Kidney epithelial cell (primary cell): ENCODE data around the gene TAF1B. TPM values are rescaled to one million over a fixed set of nuclear protein-coding genes. Genes with fewer than 3 reads are reported as not detected.

Source experiments
- DNase-seq: peaks from one replicate; pipeline ENCODE4 v3.0.0-alpha.2; 2010; ENCODE audit warnings: low read depth
- H3K27me3 ChIP-seq: 2 replicates; pipeline ENCODE4 v1.6.0; 2011; ENCODE audit warnings: low read length; ENCODE audit not compliant: control insufficient read depth, insufficient read depth
- H3K36me3 ChIP-seq: 2 replicates; pipeline ENCODE4 v1.5.1; 2011; ENCODE audit warnings: low read length; ENCODE audit not compliant: control insufficient read depth, insufficient read depth
- H3K4me3 ChIP-seq: 2 replicates; pipeline ENCODE4 v1.5.1; 2011; ENCODE audit warnings: low read depth, mild to moderate bottlenecking, control low read depth, low read length
- CTCF ChIP-seq: IDR thresholded peaks from 2 replicates; pipeline ENCODE4 v1.5.1; 2011; ENCODE audit warnings: mild to moderate bottlenecking, moderate library complexity, low read length, control low read depth, inconsistent platforms; ENCODE audit not compliant: insufficient read depth, poor library complexity, severe bottlenecking
- total RNA-seq: library from RNA; depleted of rRNA; stranded (reverse); fragments of >200 nt; gene quantifications from 2 replicates; pipeline ENCODE4 v1.2.3, GENCODE V29; 2015

The TAF1B gene
- total RNA-seq, 1 donor from 2014 or later = 15.0 TPM

GRCh38 chr2:9897846-9898245 lies 54.6 kb downstream of the TAF1B start:
- TF ChIP-seq CTCF = no peak
- DNase-seq = no peak
- H3K27me3 ChIP-seq = no peaks in the 10 kb centered on the region

GRCh38 chr2:9905413-9905812 lies 62.1 kb downstream of the TAF1B start:
- TF ChIP-seq CTCF = no peak

More at GRCh38 chr2:9897846-9898245, 54.6 kb downstream of the TAF1B start:
- Histone ChIP-seq H3K4me3 (no peak overlapping the region), H3K36me3 (no peaks in the 10 kb centered on the region)

GRCh38 chr2:9907402-9907801 lies 64.1 kb downstream of the TAF1B start:
- Histone ChIP-seq H3K36me3 (no peaks in the 10 kb centered on the region), H3K27me3 (no peaks in the 10 kb centered on the region), H3K4me3 (no peak overlapping the region)
- no peak for DNase-seq
- TF ChIP-seq CTCF = no peak

More at GRCh38 chr2:9905413-9905812, 62.1 kb downstream of the TAF1B start:
- Histone ChIP-seq H3K27me3 (no peaks in the 10 kb centered on the region), H3K4me3 (no peak overlapping the region), H3K36me3 (no peaks in the 10 kb centered on the region)
- DNase-seq = no peak

GRCh38 chr2:9908639-9909038 lies 65.4 kb downstream of the TAF1B start:
- no peaks in the 10 kb centered on the region for H3K27me3 ChIP-seq
- no peak for DNase-seq
- no peak overlapping the region for H3K4me3 ChIP-seq
- no peaks in the 10 kb centered on the region for H3K36me3 ChIP-seq
- no peak for TF ChIP-seq CTCF

- TF ChIP-seq CTCF = no peak
- Histone ChIP-seq H3K4me3 (no peak overlapping the region), H3K36me3 (no peaks in the 10 kb centered on the region), H3K27me3 (no peaks in the 10 kb centered on the region)
- DNase-seq = no peak
Measured at GRCh38 chr2:9909106-9909505, 65.8 kb downstream of the TAF1B start.

- Histone ChIP-seq H3K4me3 (no peak overlapping the region), H3K36me3 (no peaks in the 10 kb centered on the region), H3K27me3 (no peaks in the 10 kb centered on the region)
- no peak for DNase-seq
- TF ChIP-seq CTCF = no peak
Measured at GRCh38 chr2:9910699-9911098, 67.4 kb downstream of the TAF1B start.
